Colonic mucosa (tissue), 4 donors: ENCODE results near the gene CD300E. TPM values are rescaled to one million over a fixed set of nuclear protein-coding genes. Genes with fewer than 3 reads are reported as not detected.

Experiments used
- DNase-seq: peaks from one replicate; pipeline ENCODE4 v3.0.0-alpha.2; 2020
- H3K27ac ChIP-seq: fragments of 200-600 bp; one replicate; pipeline ENCODE4 v1.8.0; 2021
- H3K27me3 ChIP-seq: fragments of 200-600 bp; one replicate; pipeline ENCODE4 v1.8.0; 2021
- H3K36me3 ChIP-seq: fragments of 200-600 bp; one replicate; pipeline ENCODE4 v1.8.0; 2021
- H3K4me1 ChIP-seq: fragments of 200-600 bp; one replicate; pipeline ENCODE4 v1.8.0; 2021; ENCODE audit warnings: mild to moderate bottlenecking
- H3K4me3 ChIP-seq: fragments of 200-600 bp; one replicate; pipeline ENCODE4 v1.8.0; 2021
- H3K9ac ChIP-seq, 2 donors: one replicate each; pipeline ENCODE4 v1.7.0; 2013; ENCODE audit warnings: control low read depth in 2 of 2, low read depth in 2 of 2, low read length in 2 of 2
- H3K9me3 ChIP-seq: fragments of 200-600 bp; one replicate; pipeline ENCODE4 v1.8.0; 2021
- intact Hi-C: fragments of 100-400 bp; cut with DNase I; formaldehyde crosslinking; loops from one replicate; pipeline ENCODE4 v1.14.1; 2022
- total RNA-seq, 2 donors: library from RNA; stranded (reverse); fragmentation: NEBNext Ultra II Directional in 1 of 2; extraction: Animal tissue kit (Norgen Biotek cat#: 25700) in 1 of 2; gene quantifications; one replicate each; pipeline ENCODE4 v1.2.1, GENCODE V29; 2021
- TF ChIP-seq, protein P1 (sequence below): fragments of 200-600 bp; IDR thresholded peaks from one replicate; pipeline ENCODE4 v1.8.0; 2022; ENCODE audit warnings: antibody characterized with exemption, mild to moderate bottlenecking
- donor health status: healthy.
- donor health status: DM: no; HTN: no; CAD: no.
- donor health status: DM: no; HTN: no; CAD: no.

Gene CD300E
- total RNA-seq, 2 donors from 2014 or later: 1.2 TPM; not detected in 1

DNA sequence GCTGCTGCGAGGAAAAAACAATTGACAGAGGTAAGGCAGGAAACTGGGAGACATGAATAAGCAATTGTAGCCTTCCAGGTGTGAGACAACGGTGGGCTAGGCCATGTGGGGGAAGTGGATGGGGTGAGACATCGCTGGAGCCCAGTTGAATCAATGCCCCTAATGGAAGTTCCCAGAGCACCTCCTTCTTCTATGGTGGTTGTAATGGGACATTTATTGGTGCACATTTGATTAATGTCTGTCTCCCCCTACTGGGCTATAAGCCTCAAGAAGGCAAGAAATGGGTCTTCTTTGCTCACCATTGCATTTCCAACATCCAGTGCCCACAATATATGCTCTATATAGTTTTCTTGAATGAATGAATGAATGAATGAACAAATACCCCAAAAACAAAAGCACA lies 22.7 kb upstream of the CD300E start:
- intact Hi-C loops: no loop called here
- Histone ChIP-seq H3K27me3 (peaks cover 7% of the 10 kb centered on the region), H3K4me1 (no peaks in the 10 kb centered on the region), H3K4me3 (no peak overlapping the region), H3K9ac (no peak overlapping the region), H3K9me3 (no peaks in the 10 kb centered on the region), H3K36me3 (no peaks in the 10 kb centered on the region), H3K27ac (no peak overlapping the region)
- DNase-seq: no peak
- TF ChIP-seq, protein P1, sequence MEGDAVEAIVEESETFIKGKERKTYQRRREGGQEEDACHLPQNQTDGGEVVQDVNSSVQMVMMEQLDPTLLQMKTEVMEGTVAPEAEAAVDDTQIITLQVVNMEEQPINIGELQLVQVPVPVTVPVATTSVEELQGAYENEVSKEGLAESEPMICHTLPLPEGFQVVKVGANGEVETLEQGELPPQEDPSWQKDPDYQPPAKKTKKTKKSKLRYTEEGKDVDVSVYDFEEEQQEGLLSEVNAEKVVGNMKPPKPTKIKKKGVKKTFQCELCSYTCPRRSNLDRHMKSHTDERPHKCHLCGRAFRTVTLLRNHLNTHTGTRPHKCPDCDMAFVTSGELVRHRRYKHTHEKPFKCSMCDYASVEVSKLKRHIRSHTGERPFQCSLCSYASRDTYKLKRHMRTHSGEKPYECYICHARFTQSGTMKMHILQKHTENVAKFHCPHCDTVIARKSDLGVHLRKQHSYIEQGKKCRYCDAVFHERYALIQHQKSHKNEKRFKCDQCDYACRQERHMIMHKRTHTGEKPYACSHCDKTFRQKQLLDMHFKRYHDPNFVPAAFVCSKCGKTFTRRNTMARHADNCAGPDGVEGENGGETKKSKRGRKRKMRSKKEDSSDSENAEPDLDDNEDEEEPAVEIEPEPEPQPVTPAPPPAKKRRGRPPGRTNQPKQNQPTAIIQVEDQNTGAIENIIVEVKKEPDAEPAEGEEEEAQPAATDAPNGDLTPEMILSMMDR: no peak

DNA sequence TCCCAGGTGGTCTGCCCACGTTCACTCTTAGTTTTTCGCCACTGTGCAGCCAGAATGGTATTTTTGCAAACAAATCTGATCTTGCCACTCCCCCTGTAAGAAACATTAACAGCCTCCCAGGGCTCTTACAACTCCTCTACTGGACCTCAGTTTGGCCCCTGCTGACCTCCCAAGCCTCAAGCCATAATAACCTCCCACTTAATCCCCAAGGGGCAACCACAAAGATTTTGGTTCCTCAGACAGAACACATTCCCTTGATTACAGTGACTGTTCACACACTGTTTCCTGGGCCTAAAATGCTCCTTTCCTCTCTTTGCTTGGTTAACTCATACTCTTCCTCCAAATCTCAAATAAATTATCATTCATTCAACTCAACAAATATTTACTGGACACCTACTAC lies 21.5 kb upstream of the CD300E start:
- no peaks in the 10 kb centered on the region for H3K27me3 ChIP-seq
- no peaks in the 10 kb centered on the region for H3K36me3 ChIP-seq
- no peak overlapping the region for H3K27ac ChIP-seq
- no peak overlapping the region for H3K9ac ChIP-seq
- intact Hi-C loops: no loop called here
- TF ChIP-seq, protein P1: no peak
- H3K4me3 ChIP-seq: no peak overlapping the region
- H3K4me1 ChIP-seq: no peaks in the 10 kb centered on the region
- H3K9me3 ChIP-seq: no peaks in the 10 kb centered on the region
- no peak for DNase-seq

DNA sequence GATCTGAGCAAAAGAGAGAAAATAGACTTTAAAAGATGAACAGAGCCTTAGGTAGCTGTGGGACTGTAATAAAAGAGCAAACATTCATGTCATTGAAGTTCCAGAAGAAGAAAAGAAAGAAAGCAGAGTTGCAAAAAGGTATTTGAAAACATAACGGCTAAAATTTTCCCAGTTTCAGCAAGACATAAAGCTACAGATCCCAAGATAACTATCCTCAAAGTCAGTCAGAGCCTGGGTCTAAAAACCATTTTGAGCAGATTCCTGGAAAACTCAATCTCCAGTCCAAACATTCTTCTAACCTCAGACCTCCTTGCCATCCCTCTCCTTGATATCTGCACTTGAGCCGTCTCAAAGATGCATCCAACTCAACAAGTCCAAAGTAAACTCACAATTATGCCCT lies 20.9 kb upstream of the CD300E start:
- no peak overlapping the region for H3K27ac ChIP-seq
- no peaks in the 10 kb centered on the region for H3K9me3 ChIP-seq
- no peak overlapping the region for H3K4me3 ChIP-seq
- TF ChIP-seq, protein P1: no peak
- no peaks in the 10 kb centered on the region for H3K27me3 ChIP-seq
- H3K9ac ChIP-seq: no peak overlapping the region
- H3K36me3 ChIP-seq: no peaks in the 10 kb centered on the region
- no peaks in the 10 kb centered on the region for H3K4me1 ChIP-seq
- no peak for DNase-seq
- intact Hi-C loops: no loop called here

DNA sequence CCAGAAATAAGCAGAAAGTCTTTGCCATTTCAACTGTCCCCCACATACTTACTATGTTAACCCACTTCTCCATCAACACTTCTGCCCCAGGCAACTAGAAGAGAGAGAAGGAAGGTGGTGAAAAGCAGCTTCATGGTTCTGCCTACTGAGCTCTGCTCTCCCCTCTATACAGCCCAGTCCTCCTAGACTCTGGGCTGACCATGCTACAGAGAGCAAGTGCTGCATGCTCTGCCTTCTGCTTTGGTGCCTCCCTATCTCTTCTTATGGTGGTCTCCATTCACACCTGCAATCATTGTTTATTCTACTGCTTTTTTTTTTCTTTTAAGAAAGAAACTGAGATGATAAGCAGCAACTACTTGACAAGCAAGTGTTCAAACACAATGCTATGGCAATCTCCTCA lies 20.3 kb upstream of the CD300E start:
- Histone ChIP-seq H3K36me3 (no peaks in the 10 kb centered on the region), H3K9ac (no peak overlapping the region), H3K27me3 (no peaks in the 10 kb centered on the region), H3K4me3 (no peak overlapping the region), H3K9me3 (no peaks in the 10 kb centered on the region), H3K27ac (no peak overlapping the region), H3K4me1 (no peaks in the 10 kb centered on the region)
- intact Hi-C loops: no loop called here
- DNase-seq: no peak
- TF ChIP-seq, protein P1: no peak

DNA sequence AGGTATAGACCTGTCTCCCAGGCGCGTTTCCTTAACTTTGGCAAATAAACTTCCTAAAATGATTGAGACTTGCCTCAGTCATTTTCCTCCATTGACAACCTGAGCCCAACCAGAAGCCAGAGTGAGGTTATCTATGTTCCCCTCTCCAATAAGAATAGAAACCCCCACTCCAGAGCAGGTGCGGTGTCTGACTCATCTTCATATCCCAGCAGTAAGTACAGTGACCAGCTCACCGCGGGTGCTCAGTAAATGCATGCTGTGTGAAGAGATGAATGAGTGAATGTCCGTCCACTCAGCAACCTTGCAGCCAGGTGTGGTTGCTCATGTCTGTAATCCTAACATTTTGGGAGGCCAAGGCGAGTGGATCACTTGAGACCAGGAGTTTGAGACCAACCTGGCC lies 19.5 kb upstream of the CD300E start:
- H3K4me1 ChIP-seq: no peaks in the 10 kb centered on the region
- H3K27ac ChIP-seq: no peak overlapping the region
- H3K27me3 ChIP-seq: no peaks in the 10 kb centered on the region
- H3K9me3 ChIP-seq: no peaks in the 10 kb centered on the region
- TF ChIP-seq, protein P1: no peak
- no peak overlapping the region for H3K4me3 ChIP-seq
- no peak overlapping the region for H3K9ac ChIP-seq
- intact Hi-C loops: no loop called here
- H3K36me3 ChIP-seq: no peaks in the 10 kb centered on the region
- no peak for DNase-seq

DNA sequence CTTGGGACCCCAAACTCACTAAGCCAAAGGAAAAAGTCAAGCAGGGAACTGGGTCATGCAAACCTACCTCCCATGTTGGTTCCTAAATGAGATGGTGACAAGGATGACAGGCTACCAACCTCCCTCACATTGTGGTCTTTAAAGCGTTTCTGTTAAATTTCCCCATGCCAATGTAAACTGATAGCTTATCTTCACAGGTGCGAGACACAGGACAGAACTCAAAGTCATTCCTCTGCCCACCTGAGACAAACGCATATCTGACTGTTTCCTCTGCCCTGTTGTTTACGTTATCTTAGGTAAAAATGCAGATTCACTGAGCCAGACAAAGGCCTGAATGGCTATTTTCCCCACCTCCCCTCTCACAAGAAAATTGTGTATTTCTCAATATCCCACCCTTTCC lies 19.0 kb upstream of the CD300E start:
- Histone ChIP-seq H3K4me3 (no peak overlapping the region), H3K36me3 (no peaks in the 10 kb centered on the region), H3K9ac (no peak overlapping the region), H3K9me3 (no peaks in the 10 kb centered on the region), H3K27ac (no peak overlapping the region), H3K4me1 (no peaks in the 10 kb centered on the region), H3K27me3 (no peaks in the 10 kb centered on the region)
- intact Hi-C loops: no loop called here
- TF ChIP-seq, protein P1: no peak
- no peak for DNase-seq
